Fibroblast of villous mesenchyme (primary cell): ENCODE data around the gene DLGAP1. TPM values are rescaled to one million over a fixed set of nuclear protein-coding genes. Genes with fewer than 3 reads are reported as not detected.

Experiments used
- DNase-seq: peaks from one replicate; pipeline ENCODE4 v3.0.0-alpha.2; 2010; ENCODE audit warnings: low read depth
- H3K4me3 ChIP-seq: 2 replicates; pipeline ENCODE4 v1.5.1; 2011; ENCODE audit warnings: low read depth, mild to moderate bottlenecking, low read length
- CTCF ChIP-seq: IDR thresholded peaks from 2 replicates; pipeline ENCODE4 v1.5.1; 2012; ENCODE audit warnings: low read depth, mild to moderate bottlenecking, low read length; ENCODE audit not compliant: insufficient read depth
- total RNA-seq: library from RNA; depleted of rRNA; stranded (reverse); fragments of >200 nt; gene quantifications from 2 replicates; pipeline ENCODE4 v1.2.3, GENCODE V29; 2012

The DLGAP1 gene
- total RNA-seq, 1 donor = 0.86 TPM

DNA sequence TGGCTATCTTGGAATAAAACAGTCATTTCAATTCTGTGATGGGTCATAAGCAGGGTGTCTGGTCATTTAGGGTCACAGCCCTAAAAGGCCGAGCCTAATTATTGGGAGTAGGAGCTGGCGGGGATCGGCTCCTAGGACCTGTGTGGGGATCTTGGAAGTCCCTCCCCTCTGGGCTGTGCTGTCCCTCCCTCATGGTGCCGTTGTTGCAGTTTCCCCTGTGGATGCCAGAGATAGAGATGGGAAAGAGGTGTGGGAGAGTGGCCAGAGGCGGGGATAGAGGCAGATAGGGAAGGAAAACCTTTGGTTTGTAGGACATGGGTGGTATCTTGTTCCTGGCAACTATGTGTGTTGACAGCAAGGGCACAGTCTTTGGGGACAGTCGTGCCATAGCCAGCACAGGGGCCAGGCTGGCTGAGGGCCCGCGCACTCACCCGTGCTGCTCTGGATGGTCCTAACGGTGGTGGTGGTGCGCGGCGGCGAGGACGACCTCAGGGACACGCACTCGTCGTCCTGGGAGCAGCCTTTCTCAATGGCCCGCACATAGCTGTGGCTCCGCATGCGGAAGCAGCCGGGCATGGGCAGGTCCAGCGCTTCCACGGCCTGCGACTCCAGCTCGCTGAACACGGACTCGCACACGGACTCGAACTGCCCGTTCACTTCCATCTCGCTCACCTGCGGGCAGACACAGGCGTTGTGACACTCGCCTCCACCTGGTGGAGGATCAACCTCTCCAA, 726.2 kb downstream of the DLGAP1 start:
- DNase-seq = no peak
- no peak for TF ChIP-seq CTCF
- no peak overlapping the region for H3K4me3 ChIP-seq

DNA sequence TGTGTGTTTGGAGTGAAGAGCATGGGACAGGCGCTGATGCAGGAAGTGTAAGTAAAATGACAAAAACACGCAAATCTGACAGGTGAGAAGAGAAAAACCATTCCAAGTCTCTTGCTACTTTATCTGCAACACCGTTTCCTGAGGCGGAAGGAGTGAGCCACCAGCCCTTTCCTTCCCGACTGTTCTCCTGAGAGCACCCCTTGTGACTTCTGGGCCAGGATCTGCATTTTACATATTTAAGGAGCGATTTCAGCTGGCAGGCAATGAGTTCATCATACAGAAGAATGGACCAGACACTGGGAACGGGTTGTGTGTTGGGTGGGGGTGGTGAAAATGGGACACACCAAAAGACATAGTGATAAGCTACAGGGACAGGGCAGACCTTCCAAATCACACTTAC, 727.8 kb downstream of the DLGAP1 start:
- DNase-seq = no peak
- no peak overlapping the region for H3K4me3 ChIP-seq
- no peak for TF ChIP-seq CTCF

- DNase-seq = no peak
- no peak for TF ChIP-seq CTCF
- H3K4me3 ChIP-seq = no peak overlapping the region
Observed at GRCh38 chr18:3726238-3726951, 728.7 kb downstream of the DLGAP1 start.

DNA sequence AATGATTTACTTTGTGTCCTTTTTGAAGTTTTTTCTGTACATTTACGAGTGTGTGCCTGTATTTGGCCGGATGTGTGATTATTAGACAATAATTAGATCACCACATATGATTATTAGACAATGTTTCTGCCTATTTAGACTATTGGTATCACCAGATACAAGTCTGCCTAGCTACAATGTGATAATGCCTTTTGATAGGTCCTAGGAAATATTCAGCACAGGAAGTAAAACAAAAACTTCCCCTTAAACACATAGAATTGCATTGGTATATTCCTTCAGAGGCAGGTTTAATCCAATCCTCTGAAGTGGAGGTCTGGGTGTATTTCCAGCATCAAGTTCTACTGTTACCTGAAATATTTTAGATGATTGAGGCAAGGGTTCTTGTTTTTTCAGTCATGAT, 730.0 kb downstream of the DLGAP1 start:
- no peak for DNase-seq
- H3K4me3 ChIP-seq = no peak overlapping the region
- TF ChIP-seq CTCF = no peak

- H3K4me3 ChIP-seq = no peak overlapping the region
- no peak for TF ChIP-seq CTCF
- no peak for DNase-seq
Observed at GRCh38 chr18:3723554-3723953, 731.6 kb downstream of the DLGAP1 start.

- no peak for TF ChIP-seq CTCF
Observed at GRCh38 chr18:3722649-3723433, 732.3 kb downstream of the DLGAP1 start.

More at GRCh38 chr18:3722649-3723433, 732.3 kb downstream of the DLGAP1 start:
- peak; percentile 82 for DNase-seq
- H3K4me3 ChIP-seq = no peak overlapping the region
